ENCODE results near the gene SRPK3. TPM values are rescaled to one million over a fixed set of nuclear protein-coding genes. Genes with fewer than 3 reads are reported as not detected.

The SRPK3 gene
- polyA plus RNA-seq, 3 donors = 0.01 TPM; not detected in 2

DNA sequence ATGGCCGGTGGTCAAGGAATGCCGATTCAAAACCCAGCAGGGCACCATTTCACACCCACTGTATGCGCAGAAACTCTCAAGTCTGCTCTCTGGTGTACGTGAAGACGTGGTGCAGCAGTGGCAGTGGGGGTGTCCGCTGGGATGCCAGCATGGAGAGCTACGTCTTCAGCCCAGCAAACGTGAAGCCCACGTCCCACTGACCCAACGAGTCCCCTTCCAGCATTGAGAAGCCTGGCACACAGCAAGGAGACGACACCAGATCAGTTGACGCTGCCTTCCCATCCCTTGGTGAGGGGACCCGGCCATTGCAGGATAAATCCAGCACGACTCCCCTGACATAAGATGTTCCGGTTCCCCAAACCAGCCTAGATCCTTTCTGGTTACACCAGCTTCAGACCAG is 19.0 kb upstream of the SRPK3 start:
- 87% methylated on average over 10 of the region's 15 CpGs for WGBS (ENCODE audit: insufficient coverage)
- H2AFZ ChIP-seq (ENCODE audit: insufficient read depth, low read depth, low read length, poor library complexity, severe bottlenecking) = no peak overlapping the region
- H3K9ac ChIP-seq (ENCODE audit: insufficient read depth, low read length, poor library complexity, severe bottlenecking) = no peak overlapping the region
- no peaks in the 10 kb centered on the region for H4K20me1 ChIP-seq (ENCODE audit: insufficient read depth, low read length)
- Mint-ChIP-seq H3K36me3 (no peaks in the 10 kb centered on the region), H3K27me3 (ENCODE audit: low read depth in 3 of 3) (peaks cover 0 to 24% (median 12%) of the 10 kb centered on the region in 3 donors), H3K9me3 (peaks cover 0 to 3% (median 0%) of the 10 kb centered on the region in 7 donors), H3K27ac (no peak overlapping the region), H3K4me3 (no peak overlapping the region), H3K4me1 (peaks cover 18% of the 10 kb centered on the region)
- TF ChIP-seq, protein P1, sequence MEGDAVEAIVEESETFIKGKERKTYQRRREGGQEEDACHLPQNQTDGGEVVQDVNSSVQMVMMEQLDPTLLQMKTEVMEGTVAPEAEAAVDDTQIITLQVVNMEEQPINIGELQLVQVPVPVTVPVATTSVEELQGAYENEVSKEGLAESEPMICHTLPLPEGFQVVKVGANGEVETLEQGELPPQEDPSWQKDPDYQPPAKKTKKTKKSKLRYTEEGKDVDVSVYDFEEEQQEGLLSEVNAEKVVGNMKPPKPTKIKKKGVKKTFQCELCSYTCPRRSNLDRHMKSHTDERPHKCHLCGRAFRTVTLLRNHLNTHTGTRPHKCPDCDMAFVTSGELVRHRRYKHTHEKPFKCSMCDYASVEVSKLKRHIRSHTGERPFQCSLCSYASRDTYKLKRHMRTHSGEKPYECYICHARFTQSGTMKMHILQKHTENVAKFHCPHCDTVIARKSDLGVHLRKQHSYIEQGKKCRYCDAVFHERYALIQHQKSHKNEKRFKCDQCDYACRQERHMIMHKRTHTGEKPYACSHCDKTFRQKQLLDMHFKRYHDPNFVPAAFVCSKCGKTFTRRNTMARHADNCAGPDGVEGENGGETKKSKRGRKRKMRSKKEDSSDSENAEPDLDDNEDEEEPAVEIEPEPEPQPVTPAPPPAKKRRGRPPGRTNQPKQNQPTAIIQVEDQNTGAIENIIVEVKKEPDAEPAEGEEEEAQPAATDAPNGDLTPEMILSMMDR (IDR thresholded peaks at IDR 0.05) = no peak
- no peaks in the 10 kb centered on the region for H3K9me3 ChIP-seq (replicated peaks in 1 of 2; ENCODE audit: control insufficient read depth in 1 of 2, insufficient read depth in 1 of 2, low read length in 2 of 2)
- H3K4me3 ChIP-seq (replicated peaks in 1 of 3; ENCODE audit: low read depth in 2 of 3, low read length in 3 of 3) = no peak overlapping the region
- H3K4me2 ChIP-seq (replicated peaks; ENCODE audit: extremely low read depth, low read length, poor library complexity, severe bottlenecking) = no peak overlapping the region
- intact Hi-C loops (cut with micrococcal nuclease) = loop anchor here (5.0 to 10.0 kb wide), 3 partner anchors 163 to 193 kb away; partner anchors contain the start of gene ARHGAP4 (in 1 of the 2)
- peaks cover 0 to 5% of the 10 kb centered on the region in 2 donors for H3K4me1 ChIP-seq (ENCODE audit: control insufficient read depth in 1 of 2, insufficient read depth in 2 of 2, low read length in 2 of 2)
- H3K79me2 ChIP-seq (ENCODE audit: insufficient read depth, low read length) = no peaks in the 10 kb centered on the region
- peaks cover 0 to 5% of the 10 kb centered on the region in 2 donors for H3K27me3 ChIP-seq (ENCODE audit: control insufficient read depth in 2 of 2, insufficient read depth in 2 of 2, low read length in 2 of 2)
- H3K36me3 ChIP-seq (replicated peaks in 1 of 2; ENCODE audit: control insufficient read depth in 1 of 2, insufficient read depth in 2 of 2, low read length in 2 of 2) = no peaks in the 10 kb centered on the region
- H3K27ac ChIP-seq (ENCODE audit: low read depth in 1 of 2, low read length in 2 of 2) = no peak overlapping the region
- no peak for DNase-seq

GRCh38 chrX:153762626-153763173 is 18.1 kb upstream of the SRPK3 start:
- DNase-seq = no peak
- Histone ChIP-seq H2AFZ (ENCODE audit: insufficient read depth, low read depth, low read length, poor library complexity, severe bottlenecking) (no peak overlapping the region), H3K9me3 (replicated peaks in 1 of 2; ENCODE audit: control insufficient read depth in 1 of 2, insufficient read depth in 1 of 2, low read length in 2 of 2) (no peaks in the 10 kb centered on the region), H3K4me3 (replicated peaks in 1 of 3; ENCODE audit: low read depth in 2 of 3, low read length in 3 of 3) (no peak overlapping the region), H3K27ac (ENCODE audit: low read depth in 1 of 2, low read length in 2 of 2) (no peak overlapping the region), H3K27me3 (ENCODE audit: control insufficient read depth in 2 of 2, insufficient read depth in 2 of 2, low read length in 2 of 2) (peaks cover 0 to under 1% of the 10 kb centered on the region in 2 donors), H3K4me1 (ENCODE audit: control insufficient read depth in 1 of 2, insufficient read depth in 2 of 2, low read length in 2 of 2) (peaks cover 0 to 5% of the 10 kb centered on the region in 2 donors), H4K20me1 (ENCODE audit: insufficient read depth, low read length) (no peaks in the 10 kb centered on the region), H3K4me2 (replicated peaks; ENCODE audit: extremely low read depth, low read length, poor library complexity, severe bottlenecking) (no peak overlapping the region), H3K36me3 (replicated peaks in 1 of 2; ENCODE audit: control insufficient read depth in 1 of 2, insufficient read depth in 2 of 2, low read length in 2 of 2) (no peaks in the 10 kb centered on the region), H3K79me2 (ENCODE audit: insufficient read depth, low read length) (no peaks in the 10 kb centered on the region), H3K9ac (ENCODE audit: insufficient read depth, low read length, poor library complexity, severe bottlenecking) (no peak overlapping the region)
- intact Hi-C loops (cut with micrococcal nuclease) = loop anchor here (5.0 to 10.0 kb wide), 3 partner anchors 162 to 192 kb away; partner anchors contain the start of gene ARHGAP4 (in 1 of the 2)
- H3K4me3 Mint-ChIP-seq = no peak overlapping the region
- TF ChIP-seq, protein P1 (IDR thresholded peaks at IDR 0.05) = no peak
- peaks cover 0 to 3% (median 0%) of the 10 kb centered on the region in 7 donors for H3K9me3 Mint-ChIP-seq
- WGBS (ENCODE audit: insufficient coverage) = 100% methylated on average over 6 of the region's 14 CpGs
- peaks cover 19% of the 10 kb centered on the region for H3K4me1 Mint-ChIP-seq
- no peaks in the 10 kb centered on the region for H3K36me3 Mint-ChIP-seq
- peaks cover 0 to 21% (median 12%) of the 10 kb centered on the region in 3 donors for H3K27me3 Mint-ChIP-seq (ENCODE audit: low read depth in 3 of 3)
- H3K27ac Mint-ChIP-seq = no peak overlapping the region

Measured in CD14-positive monocyte (primary cell).